ENCODE results near the gene CLDN18. TPM values are rescaled to one million over a fixed set of nuclear protein-coding genes. Genes with fewer than 3 reads are reported as not detected.

Gene CLDN18
- total RNA-seq: not detected in 2 replicates
- long read RNA-seq: 0 reads

- H3K4me3 Mint-ChIP-seq (ENCODE audit: unreplicated experiment): no peak within 1 kb of the TSS
- peaks cover 3% of the 10 kb centered on the region for H3K4me1 Mint-ChIP-seq (ENCODE audit: unreplicated experiment)
- H3K27me3 Mint-ChIP-seq (ENCODE audit: unreplicated experiment): no peaks in the 10 kb centered on the region
- DNase-seq (ENCODE audit: extremely low spot score, unreplicated experiment): no peak
- TF ChIP-seq, protein P1, sequence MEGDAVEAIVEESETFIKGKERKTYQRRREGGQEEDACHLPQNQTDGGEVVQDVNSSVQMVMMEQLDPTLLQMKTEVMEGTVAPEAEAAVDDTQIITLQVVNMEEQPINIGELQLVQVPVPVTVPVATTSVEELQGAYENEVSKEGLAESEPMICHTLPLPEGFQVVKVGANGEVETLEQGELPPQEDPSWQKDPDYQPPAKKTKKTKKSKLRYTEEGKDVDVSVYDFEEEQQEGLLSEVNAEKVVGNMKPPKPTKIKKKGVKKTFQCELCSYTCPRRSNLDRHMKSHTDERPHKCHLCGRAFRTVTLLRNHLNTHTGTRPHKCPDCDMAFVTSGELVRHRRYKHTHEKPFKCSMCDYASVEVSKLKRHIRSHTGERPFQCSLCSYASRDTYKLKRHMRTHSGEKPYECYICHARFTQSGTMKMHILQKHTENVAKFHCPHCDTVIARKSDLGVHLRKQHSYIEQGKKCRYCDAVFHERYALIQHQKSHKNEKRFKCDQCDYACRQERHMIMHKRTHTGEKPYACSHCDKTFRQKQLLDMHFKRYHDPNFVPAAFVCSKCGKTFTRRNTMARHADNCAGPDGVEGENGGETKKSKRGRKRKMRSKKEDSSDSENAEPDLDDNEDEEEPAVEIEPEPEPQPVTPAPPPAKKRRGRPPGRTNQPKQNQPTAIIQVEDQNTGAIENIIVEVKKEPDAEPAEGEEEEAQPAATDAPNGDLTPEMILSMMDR (IDR thresholded peaks at IDR 0.05): no peak
- H3K36me3 Mint-ChIP-seq (ENCODE audit: unreplicated experiment): peaks cover 3% of the 10 kb centered on the region
- H3K27ac Mint-ChIP-seq (ENCODE audit: unreplicated experiment): no peak within 1 kb of the TSS
- no peaks in the 10 kb centered on the region for H3K9me3 Mint-ChIP-seq (ENCODE audit: unreplicated experiment)
Measured at GRCh38 chr3:138009476-138010272, at the start of gene CLDN18. Gene CLDN18, plus strand, starts transcription at chr3:138010165. Its CDS starts 61 bp downstream, at chr3:138010226.

GRCh38 chr3:137962251-137962650, 47.7 kb upstream of the CLDN18 start:
- TF ChIP-seq, protein P1 (IDR thresholded peaks at IDR 0.05): no peak
- no peaks in the 10 kb centered on the region for H3K4me1 Mint-ChIP-seq (ENCODE audit: unreplicated experiment)
- no peaks in the 10 kb centered on the region for H3K36me3 Mint-ChIP-seq (ENCODE audit: unreplicated experiment)
- no peaks in the 10 kb centered on the region for H3K9me3 Mint-ChIP-seq (ENCODE audit: unreplicated experiment)
- H3K27ac Mint-ChIP-seq (ENCODE audit: unreplicated experiment): no peak overlapping the region
- no peak overlapping the region for H3K4me3 Mint-ChIP-seq (ENCODE audit: unreplicated experiment)
- peaks cover 49% of the 10 kb centered on the region for H3K27me3 Mint-ChIP-seq (ENCODE audit: unreplicated experiment)
- no peak for DNase-seq (ENCODE audit: extremely low spot score, unreplicated experiment)

GRCh38 chr3:137963463-137963862, 46.5 kb upstream of the CLDN18 start:
- DNase-seq (ENCODE audit: extremely low spot score, unreplicated experiment): no peak
- no peaks in the 10 kb centered on the region for H3K4me1 Mint-ChIP-seq (ENCODE audit: unreplicated experiment)
- no peaks in the 10 kb centered on the region for H3K36me3 Mint-ChIP-seq (ENCODE audit: unreplicated experiment)
- no peaks in the 10 kb centered on the region for H3K9me3 Mint-ChIP-seq (ENCODE audit: unreplicated experiment)
- no peak overlapping the region for H3K27ac Mint-ChIP-seq (ENCODE audit: unreplicated experiment)
- no peak overlapping the region for H3K4me3 Mint-ChIP-seq (ENCODE audit: unreplicated experiment)
- H3K27me3 Mint-ChIP-seq (ENCODE audit: unreplicated experiment): peaks cover 43% of the 10 kb centered on the region
- TF ChIP-seq, protein P1 (IDR thresholded peaks at IDR 0.05): no peak

GRCh38 chr3:137970914-137971831, 38.8 kb upstream of the CLDN18 start:
- Mint-ChIP-seq H3K4me1 (ENCODE audit: unreplicated experiment) (peaks cover 3% of the 10 kb centered on the region), H3K4me3 (ENCODE audit: unreplicated experiment) (no peak overlapping the region), H3K36me3 (ENCODE audit: unreplicated experiment) (no peaks in the 10 kb centered on the region), H3K27me3 (ENCODE audit: unreplicated experiment) (peaks cover 15% of the 10 kb centered on the region), H3K9me3 (ENCODE audit: unreplicated experiment) (no peaks in the 10 kb centered on the region), H3K27ac (ENCODE audit: unreplicated experiment) (no peak overlapping the region)
- peak; percentile 90 for DNase-seq (ENCODE audit: extremely low spot score, unreplicated experiment)
- TF ChIP-seq, protein P1 (IDR thresholded peaks at IDR 0.05): peak; percentile 89

DNA sequence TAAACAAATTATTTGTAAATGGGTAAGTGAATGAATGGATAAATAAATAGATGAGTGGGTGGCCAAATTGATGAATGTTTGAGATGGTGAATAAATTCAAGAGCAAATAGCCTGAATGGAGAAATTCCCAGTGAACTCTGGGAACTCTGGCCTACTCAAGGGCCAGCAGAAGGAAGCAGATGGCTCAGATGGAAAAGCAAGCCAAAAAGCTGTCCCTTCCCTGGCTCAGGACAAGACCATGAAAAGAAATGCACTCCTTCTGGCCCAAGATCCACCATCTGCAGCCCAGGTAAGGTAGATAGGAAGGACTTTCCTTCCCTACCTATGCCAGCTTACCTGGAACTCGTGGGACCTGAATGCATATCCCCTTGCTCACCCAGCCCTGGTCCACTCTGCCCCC, 37.6 kb upstream of the CLDN18 start:
- Mint-ChIP-seq H3K4me1 (ENCODE audit: unreplicated experiment) (peaks cover 3% of the 10 kb centered on the region), H3K4me3 (ENCODE audit: unreplicated experiment) (no peak overlapping the region), H3K27ac (ENCODE audit: unreplicated experiment) (no peak overlapping the region), H3K27me3 (ENCODE audit: unreplicated experiment) (peaks cover 11% of the 10 kb centered on the region), H3K36me3 (ENCODE audit: unreplicated experiment) (no peaks in the 10 kb centered on the region), H3K9me3 (ENCODE audit: unreplicated experiment) (no peaks in the 10 kb centered on the region)
- DNase-seq (ENCODE audit: extremely low spot score, unreplicated experiment): no peak
- TF ChIP-seq, protein P1 (IDR thresholded peaks at IDR 0.05): no peak
